ENCODE data around the gene MAGI2.
A peak's percentile ranks its signal among the peaks of the same experiment; 100 is the strongest.

Gene MAGI2

DNA sequence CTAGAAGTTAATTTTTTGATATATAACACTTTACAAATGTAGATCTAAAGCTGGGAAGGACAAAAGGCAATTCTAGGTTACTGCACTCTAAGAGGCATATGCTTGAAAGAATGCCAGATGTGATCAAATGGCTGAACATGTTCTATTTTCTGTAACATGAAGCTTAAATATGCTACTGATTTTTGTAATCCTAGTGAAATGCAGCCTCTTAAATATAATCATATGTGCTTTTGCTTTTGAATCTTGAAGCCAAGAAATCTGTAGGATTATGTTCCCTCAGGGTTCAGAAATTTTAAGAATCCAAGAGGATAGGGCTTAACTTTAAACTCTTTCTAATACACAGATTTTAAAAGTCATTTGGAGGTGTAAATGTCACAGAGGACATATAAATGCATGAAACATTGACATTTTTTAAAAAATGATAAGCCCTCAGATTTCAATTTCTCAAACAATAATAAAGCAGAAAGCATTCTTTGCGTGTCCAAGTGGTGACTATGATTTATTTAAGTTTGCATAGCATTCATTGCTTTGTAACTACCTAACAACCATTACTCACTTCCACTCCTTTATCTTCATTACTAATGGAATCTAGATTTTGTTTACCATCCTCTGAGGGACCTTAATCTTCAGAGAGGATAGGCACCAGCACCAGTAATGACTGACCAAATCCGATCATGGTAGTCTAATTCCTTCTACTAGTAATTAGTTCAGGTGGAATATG lies 170.4 kb downstream of the MAGI2 start:
- peak overlapping the region; percentile 74 for H3K27ac ChIP-seq
- DNase-seq (ENCODE audit: low read depth, low spot score) = no peak

DNA sequence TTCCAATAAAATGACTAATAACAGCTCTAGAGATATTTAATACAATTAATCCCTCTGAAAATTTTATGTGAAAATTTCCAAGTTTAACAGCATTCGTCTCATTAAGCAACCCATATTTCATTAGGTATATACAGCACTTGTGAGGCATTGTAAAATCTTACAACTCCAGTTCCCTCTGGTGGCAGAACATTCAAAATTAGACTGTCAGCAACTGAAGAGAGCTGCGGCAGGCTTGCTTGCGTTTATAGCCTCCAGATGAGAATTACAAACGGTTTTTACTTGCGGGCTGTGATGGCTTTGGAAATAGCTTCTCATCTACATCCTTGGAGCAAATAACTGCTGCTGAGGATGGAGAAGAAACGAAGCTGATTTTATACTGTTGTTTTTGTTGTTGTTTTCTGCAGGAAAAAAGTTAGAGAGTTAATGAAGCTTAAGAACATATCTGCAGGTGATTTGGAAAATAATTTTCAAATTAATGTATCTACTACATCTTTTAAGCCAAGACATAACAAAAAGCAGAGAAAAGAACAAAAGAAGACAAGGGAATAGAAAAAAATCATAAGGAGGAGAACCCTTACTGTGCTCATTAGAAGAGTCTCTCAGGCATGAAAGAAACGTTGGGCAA lies 171.3 kb downstream of the MAGI2 start:
- DNase-seq (ENCODE audit: low read depth, low spot score) = no peak
- H3K27ac ChIP-seq = peak overlapping the region; percentile 74

DNA sequence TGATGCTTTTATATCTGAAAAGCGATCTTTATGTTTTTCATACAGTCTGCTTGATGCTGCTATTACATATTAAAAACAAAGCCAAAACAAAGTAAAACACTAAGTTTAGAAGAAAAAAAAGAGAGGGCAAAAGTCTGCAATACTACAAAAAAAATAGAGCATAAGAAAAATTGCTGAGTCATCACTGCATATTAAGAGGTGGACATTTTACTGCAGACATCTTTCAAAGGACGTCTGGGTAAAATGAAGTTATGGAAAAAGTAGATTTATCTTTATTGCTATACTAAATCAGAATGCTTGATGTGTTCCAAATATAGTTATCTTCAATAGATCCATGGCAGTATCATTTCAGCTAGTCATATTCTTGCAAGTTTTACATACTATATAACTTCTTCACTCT lies 172.0 kb downstream of the MAGI2 start:
- DNase-seq (ENCODE audit: low read depth, low spot score) = no peak
- H3K27ac ChIP-seq = no peak overlapping the region

- H3K27ac ChIP-seq = no peak overlapping the region
- no peak for DNase-seq (ENCODE audit: low read depth, low spot score)
Measured at GRCh38 chr7:79272938-79273337, 180.5 kb downstream of the MAGI2 start.

DNA sequence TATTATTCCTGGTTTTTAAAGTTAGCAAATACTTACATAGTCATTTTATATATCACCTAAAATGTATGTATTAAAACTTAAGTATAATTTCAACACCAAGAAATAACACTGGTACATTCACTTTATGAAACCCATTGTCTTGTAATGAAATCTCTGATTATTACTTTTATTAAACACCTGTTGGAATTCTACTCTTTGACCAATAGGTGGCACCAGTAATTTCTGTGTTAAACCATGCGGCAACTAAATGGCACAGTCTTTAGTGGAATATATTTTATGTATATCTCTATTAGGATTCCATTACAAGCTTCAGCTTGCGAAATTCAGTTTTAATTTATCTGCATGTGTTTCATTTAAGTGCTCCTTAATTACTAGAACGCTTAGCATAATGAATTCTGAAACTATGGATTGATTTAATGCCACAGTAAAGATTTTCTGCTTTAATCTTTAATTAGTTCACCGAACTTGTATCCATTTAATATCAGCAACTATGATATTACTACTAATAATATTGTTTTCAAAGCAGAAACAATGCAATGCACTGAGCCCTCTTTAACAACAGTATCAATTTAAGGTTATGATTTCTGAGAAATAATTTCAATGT lies 181.3 kb downstream of the MAGI2 start:
- DNase-seq (ENCODE audit: low read depth, low spot score) = no peak
- no peak overlapping the region for H3K27ac ChIP-seq

DNA sequence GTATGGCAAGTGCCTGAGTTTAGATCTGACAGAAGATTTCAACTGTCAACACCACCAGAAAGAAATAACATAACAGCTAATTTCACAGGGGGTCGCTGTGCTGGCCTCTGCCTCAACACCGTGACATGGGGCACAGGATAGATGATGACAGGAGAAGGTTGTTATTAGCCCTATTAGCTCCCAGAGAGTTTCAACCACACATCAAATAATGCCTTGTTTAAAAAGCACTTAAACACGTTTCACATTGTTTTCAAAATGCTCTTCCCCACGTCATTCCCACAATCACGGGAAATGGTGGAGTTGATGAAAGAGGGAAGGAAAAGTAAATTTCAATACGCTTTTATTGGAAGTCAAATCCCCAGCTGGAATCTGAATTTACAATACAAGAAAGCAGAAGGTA lies 184.7 kb downstream of the MAGI2 start:
- no peak overlapping the region for H3K27ac ChIP-seq
- no peak for DNase-seq (ENCODE audit: low read depth, low spot score)

GRCh38 chr7:79258826-79259225 lies 194.6 kb downstream of the MAGI2 start:
- H3K27ac ChIP-seq = no peak overlapping the region
- DNase-seq (ENCODE audit: low read depth, low spot score) = no peak

DNA sequence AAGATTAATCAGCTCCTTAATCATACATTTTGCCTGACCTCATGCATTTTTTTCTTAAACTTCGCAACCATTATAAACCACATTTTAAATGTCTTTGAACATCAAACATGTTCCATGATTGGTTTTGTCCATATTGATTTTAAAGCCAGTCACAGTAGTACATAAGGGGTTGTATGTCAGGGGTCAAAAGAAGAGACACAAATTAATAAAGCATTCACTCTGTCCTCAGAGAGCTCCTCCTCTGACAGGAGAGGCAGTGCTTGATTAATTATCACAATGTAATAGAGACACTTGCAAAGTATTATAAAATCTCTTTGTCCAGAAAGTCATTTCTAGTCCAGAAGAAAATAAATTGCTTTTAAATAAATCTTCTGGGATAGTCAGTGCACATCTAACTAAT lies 195.5 kb downstream of the MAGI2 start:
- H3K27ac ChIP-seq = no peak overlapping the region
- no peak for DNase-seq (ENCODE audit: low read depth, low spot score)

DNA sequence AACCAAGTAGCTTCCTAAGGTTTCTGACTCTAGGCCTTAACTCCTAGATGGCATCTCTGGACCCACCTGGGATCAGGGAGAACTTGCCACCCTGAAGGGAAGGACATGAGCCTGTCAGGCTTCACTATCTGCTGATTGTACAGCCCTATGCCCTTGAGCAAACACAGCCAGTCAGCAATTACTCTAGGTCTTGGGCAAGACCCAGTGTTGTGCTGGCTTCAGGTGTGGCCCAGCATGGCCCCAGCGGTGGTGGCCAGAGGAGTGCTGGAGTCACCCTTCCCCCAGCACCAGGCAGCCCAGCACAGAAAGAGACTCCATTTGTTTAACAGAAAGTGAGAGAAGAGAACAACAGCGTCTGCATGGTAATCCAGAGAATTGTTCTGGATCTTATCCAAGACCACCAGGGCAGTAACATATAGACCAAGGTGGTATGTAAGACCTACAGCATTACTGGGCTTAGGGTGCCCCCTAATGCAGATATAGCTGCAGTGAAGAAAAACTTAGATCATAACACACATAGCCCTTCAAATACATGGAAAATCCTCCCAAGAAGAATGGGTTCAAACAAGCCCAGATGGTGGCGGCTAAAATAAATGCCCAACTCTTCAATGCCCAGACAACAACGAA lies 207.7 kb downstream of the MAGI2 start:
- H3K27ac ChIP-seq = no peak overlapping the region
- no peak for DNase-seq (ENCODE audit: low read depth, low spot score)

DNA sequence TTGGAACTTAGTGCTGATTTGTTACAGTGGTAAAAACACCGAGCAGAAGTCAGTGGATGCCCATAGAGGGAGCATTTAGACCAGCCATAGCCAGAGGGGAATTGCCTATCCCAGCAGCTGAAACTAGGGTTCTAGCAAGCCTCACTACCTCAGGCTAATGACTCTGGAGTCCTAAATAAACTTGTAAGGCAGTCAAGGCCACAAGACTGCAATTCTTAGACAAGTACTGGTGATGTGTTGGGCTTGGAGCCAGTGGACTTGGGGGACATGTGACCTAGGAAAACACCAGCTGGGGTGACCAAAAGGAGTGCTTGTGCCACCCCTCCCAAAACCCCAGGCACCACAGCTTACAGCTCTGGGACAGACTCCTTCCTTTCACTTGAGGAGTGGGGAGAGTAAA lies 209.0 kb downstream of the MAGI2 start:
- no peak for DNase-seq (ENCODE audit: low read depth, low spot score)
- no peak overlapping the region for H3K27ac ChIP-seq

DNA sequence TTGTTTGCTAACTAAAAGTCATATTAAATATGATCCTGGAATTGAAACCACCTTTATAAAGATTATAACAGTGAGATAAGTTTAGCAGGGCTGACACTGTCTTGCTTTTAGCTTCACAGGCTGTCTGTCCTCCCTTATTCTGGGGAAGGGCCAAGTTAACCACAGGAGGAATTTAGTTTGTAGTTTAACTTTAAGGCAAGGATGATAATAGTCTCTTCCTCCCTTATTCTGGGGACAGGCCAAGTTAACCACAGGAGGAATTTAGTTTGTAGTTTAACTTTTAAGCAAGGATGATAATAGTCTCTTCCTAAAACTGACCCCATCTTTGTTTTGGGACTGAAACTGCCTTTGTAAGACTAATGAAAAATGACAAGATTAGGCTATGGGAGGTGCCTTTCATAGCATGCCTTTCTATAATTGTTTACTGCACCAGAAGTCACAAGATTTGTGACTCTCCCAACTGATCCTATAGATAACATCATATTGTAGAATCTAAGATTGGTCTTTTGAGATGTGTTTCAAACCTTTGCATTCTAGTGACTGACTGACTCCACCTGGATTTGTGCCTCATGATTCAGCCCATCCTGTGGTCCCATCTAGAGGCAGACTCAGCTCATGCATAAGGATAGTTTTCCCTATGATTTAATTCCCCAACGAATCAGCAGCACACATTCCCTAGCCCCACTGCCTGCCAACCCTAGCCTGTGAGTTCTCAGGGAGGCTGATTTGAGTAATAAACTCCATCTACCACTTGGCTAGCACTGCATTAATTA lies 212.0 kb downstream of the MAGI2 start:
- DNase-seq (ENCODE audit: low read depth, low spot score) = no peak

GRCh38 chr7:79240413-79240812 lies 213.1 kb downstream of the MAGI2 start:
- no peak overlapping the region for H3K27ac ChIP-seq
- DNase-seq (ENCODE audit: low read depth, low spot score) = no peak

More for the DNA sequence above, 212.0 kb downstream of the MAGI2 start:
- H3K27ac ChIP-seq = no peak overlapping the region

GRCh38 chr7:79236352-79237028 lies 217.0 kb downstream of the MAGI2 start:
- DNase-seq (ENCODE audit: low read depth, low spot score) = no peak

DNA sequence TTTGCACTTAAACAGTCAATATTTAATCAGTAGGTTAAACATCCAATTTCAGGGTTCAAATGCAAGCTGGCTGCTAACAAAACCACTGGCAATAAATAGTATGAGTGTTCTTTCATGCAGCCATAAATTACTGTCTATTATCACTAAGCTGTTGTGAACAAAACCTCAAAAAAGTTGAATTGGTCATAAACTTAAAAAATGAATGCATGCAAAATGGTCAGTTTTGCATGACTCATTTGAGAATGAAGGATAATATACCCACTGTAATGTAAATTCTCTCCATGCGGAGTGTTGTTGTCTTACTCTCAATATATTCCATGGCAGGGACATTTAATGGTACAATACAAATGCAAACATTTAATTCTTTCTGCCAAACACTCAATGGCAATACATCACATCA lies 226.4 kb downstream of the MAGI2 start:
- DNase-seq (ENCODE audit: low read depth, low spot score) = no peak
- no peak overlapping the region for H3K27ac ChIP-seq

More at GRCh38 chr7:79236352-79237028, 217.0 kb downstream of the MAGI2 start:
- no peak overlapping the region for H3K27ac ChIP-seq

DNA sequence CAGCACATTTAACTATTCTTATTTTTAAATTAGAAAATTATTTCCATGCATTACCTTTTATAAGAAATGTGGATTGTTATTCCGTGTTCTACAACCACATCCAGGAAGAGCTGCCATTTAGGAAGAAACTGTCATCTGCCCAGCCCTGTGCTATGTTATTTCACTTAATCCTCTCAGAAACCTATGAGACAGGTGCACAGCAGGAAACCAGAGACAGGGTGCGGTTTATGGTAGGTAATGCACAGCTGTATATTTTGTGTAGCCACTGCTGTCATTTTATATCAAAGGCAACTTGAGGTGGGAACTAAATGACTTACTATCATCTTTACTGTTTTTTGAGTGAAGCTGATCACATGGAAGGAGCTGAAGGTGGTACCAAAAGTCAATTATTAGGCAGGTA lies 232.3 kb downstream of the MAGI2 start:
- H3K27ac ChIP-seq = no peak overlapping the region
- no peak for DNase-seq (ENCODE audit: low read depth, low spot score)

DNA sequence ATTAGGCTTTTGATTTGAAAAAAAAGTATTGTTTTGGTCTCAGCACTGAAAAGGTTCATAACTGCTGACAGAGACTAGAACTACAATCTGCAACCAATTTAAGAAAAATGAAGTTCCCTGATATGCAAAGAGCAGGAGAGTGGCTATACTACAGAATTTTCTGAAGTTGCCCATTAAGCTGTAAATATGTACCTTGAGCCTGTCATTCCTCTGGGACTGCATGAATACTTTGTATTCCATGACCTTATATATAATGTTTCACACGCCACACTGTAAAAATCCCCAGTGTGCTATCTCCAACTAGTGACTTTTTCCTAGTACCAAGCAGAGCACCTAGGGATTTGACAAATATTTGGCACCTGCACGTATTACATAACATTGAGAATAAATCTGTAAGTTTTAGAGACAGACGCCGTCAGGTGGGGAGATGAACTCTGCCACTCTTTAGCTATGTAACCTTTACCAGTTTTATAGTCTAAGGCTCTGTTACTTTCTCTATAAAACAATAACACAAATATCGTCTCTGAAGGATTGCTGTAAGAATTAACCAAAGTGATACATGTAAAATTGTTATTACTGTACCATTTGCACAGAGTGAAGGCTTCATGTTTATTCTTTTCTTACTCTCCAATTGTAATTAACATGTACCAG lies 235.4 kb downstream of the MAGI2 start:
- DNase-seq (ENCODE audit: low read depth, low spot score) = no peak
- H3K27ac ChIP-seq = peak overlapping the region; percentile 28

DNA sequence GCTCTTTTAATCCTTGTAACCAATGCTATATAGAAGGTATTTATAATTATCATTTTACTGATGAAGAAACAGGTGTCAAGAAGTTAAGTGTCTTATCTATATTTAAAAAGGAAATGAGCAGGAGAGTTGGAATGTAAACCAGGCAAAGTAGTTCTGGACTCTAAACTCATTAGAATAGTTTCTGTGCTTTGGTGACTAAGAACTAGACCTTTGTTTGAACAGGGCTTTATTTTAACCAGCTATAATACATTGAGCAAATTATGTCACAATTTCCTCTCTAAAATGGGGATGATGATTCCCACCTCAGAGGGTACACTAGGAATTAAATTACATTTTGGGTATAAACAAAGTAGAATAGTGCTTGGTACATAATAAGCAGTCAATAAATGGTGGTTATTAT lies 236.0 kb downstream of the MAGI2 start:
- peak; percentile 20 for DNase-seq (ENCODE audit: low read depth, low spot score)
- peak overlapping the region; percentile 28 for H3K27ac ChIP-seq

- no peak for DNase-seq (ENCODE audit: low read depth, low spot score)
- H3K27ac ChIP-seq = no peak overlapping the region
Measured at GRCh38 chr7:79216236-79216635, 237.2 kb downstream of the MAGI2 start.

GRCh38 chr7:79212334-79212733 lies 241.1 kb downstream of the MAGI2 start:
- peak overlapping the region; percentile 38 for H3K27ac ChIP-seq

More at GRCh38 chr7:79212334-79212733, 241.1 kb downstream of the MAGI2 start:
- DNase-seq (ENCODE audit: low read depth, low spot score) = no peak

Measured in epithelial cell of prostate (primary cell).